H4 (cell line): ENCODE results near the gene TMEM63B. TPM values are rescaled to one million over a fixed set of nuclear protein-coding genes. Genes with fewer than 3 reads are reported as not detected.
"Not testable (repeated sequence)": the region's sequence is repeated elsewhere in the genome, so short reads cannot be mapped to it uniquely, and the experiment has no call there.

Experiments used
- DNase-seq: peaks from one replicate; pipeline ENCODE4 v3.0.0-alpha.2; 2015; ENCODE audit warnings: low spot score
- total RNA-seq: library from RNA; depleted of rRNA; stranded (reverse); fragments of >200 nt; shearing (Covaris generic); gene quantifications from 2 replicates; pipeline ENCODE4 v1.2.3, GENCODE V29; 2014

Gene TMEM63B
- total RNA-seq, 1 experiment from 2014 or later: 28.6 TPM

GRCh38 chr6:44171899-44172546 is 44.7 kb downstream of the TMEM63B start:
- no peak for DNase-seq

GRCh38 chr6:44172731-44173500 is 45.6 kb downstream of the TMEM63B start:
- DNase-seq: peak; percentile 62

- no peak for DNase-seq
Observed at GRCh38 chr6:44176130-44176761, 48.9 kb downstream of the TMEM63B start.

- DNase-seq: no peak
Observed at GRCh38 chr6:44176762-44177509, 49.6 kb downstream of the TMEM63B start.

- no peak for DNase-seq
Observed at GRCh38 chr6:44177691-44178423, 50.5 kb downstream of the TMEM63B start.

- no peak for DNase-seq
Observed at GRCh38 chr6:44178424-44179071, 51.2 kb downstream of the TMEM63B start.

- DNase-seq: no peak
Observed at GRCh38 chr6:44179072-44179536, 51.8 kb downstream of the TMEM63B start.

- no peak for DNase-seq
Observed at GRCh38 chr6:44179648-44180047, 52.3 kb downstream of the TMEM63B start.

GRCh38 chr6:44180406-44180805 is 53.1 kb downstream of the TMEM63B start:
- no peak for DNase-seq

- no peak for DNase-seq
Observed at GRCh38 chr6:44180886-44181285, 53.5 kb downstream of the TMEM63B start.

- DNase-seq: not testable (repeated sequence)
Observed at GRCh38 chr6:44181784-44182183, 54.4 kb downstream of the TMEM63B start.

GRCh38 chr6:44182911-44183390 is 55.6 kb downstream of the TMEM63B start:
- DNase-seq: no peak

GRCh38 chr6:44183783-44184182 is 56.4 kb downstream of the TMEM63B start:
- DNase-seq: no peak

GRCh38 chr6:44185356-44185755 is 58.0 kb downstream of the TMEM63B start:
- DNase-seq: not testable (repeated sequence)

GRCh38 chr6:44185953-44186634 is 58.7 kb downstream of the TMEM63B start:
- no peak for DNase-seq

GRCh38 chr6:44186635-44187025 is 59.3 kb downstream of the TMEM63B start:
- no peak for DNase-seq

GRCh38 chr6:44188819-44189218 is 61.5 kb downstream of the TMEM63B start:
- DNase-seq: no peak

- no peak for DNase-seq
Observed at GRCh38 chr6:44189257-44189656, 61.9 kb downstream of the TMEM63B start.

GRCh38 chr6:44190715-44191114 is 63.4 kb downstream of the TMEM63B start:
- DNase-seq: no peak

- no peak for DNase-seq
Observed at GRCh38 chr6:44192428-44193041, 65.2 kb downstream of the TMEM63B start.
